NCI-H748 (cell line): ENCODE data around the gene RNF111.

Experiments
- DNase-seq: peaks from one replicate; lab custom pipeline; 2025; ENCODE audit not compliant: unreplicated experiment; lab: John Stamatoyannopoulos, UW

RNF111 gene

DNA sequence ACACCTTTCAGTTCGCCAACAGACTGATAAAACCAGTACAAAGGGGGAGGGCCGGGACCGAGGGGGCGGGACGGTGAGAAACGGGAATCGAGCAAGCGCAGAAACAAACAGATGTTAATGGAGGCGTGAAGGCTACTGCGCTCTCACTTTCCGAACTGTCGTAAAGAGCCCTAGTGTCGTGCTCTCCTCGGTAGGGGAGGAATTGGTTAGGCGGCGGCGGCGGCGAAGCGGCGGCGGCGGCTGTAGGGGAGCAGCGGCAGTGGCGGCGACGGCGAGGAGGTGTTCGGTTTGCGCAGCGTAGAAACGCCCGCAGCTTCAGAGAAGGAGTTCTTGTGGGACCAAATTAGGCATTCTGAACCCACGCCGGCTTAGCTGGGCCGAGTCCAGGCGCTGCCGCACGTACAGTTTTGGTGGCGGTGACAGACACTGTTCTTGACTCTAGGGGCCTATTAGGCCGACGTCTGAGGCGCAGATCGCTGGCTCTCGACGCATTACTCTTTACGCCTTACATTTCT, at the start of gene RNF111:
RNF111 (plus strand) TSS at position 173 of the 515 bp plus-strand sequence. CDS start 43,160 bp downstream, outside the sequence.
- DNase-seq = peak; percentile 94

GRCh38 chr15:58947179-58947578, 40.3 kb upstream of the RNF111 start:
- DNase-seq = no peak

DNA sequence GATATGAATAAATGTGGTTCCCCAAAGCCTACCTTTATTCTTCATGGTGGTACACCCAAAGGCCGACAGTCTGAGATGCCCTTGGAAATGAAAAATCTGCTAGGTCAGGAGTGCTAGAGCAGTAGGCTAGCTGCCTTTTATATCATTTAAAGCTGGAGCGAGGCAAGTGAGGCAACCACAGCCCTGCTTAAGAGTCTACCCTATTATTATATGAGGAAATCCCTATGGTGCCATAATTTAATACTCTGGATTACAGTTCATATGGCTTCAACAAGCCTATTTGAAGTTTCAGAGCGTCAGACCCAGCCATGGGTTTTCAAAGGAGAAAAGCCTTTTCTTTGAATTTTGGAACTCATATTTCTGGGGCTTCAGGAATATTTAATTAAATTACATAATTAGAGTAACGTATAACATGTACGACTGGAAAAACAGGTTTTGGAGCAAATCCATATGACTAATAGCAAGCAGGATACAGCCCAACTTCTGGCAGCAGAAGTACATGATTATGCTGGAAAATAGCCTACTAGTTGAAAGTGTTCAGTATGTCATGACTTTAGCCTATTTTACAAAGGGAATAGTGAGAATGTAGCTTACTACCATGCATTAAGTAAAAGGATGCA, 36.0 kb upstream of the RNF111 start:
- peak; percentile 84 for DNase-seq

GRCh38 chr15:58952751-58953150, 34.7 kb upstream of the RNF111 start:
- DNase-seq = no peak

- peak; percentile 74 for DNase-seq
Measured at GRCh38 chr15:58957101-58957973, 30.1 kb upstream of the RNF111 start.

DNA sequence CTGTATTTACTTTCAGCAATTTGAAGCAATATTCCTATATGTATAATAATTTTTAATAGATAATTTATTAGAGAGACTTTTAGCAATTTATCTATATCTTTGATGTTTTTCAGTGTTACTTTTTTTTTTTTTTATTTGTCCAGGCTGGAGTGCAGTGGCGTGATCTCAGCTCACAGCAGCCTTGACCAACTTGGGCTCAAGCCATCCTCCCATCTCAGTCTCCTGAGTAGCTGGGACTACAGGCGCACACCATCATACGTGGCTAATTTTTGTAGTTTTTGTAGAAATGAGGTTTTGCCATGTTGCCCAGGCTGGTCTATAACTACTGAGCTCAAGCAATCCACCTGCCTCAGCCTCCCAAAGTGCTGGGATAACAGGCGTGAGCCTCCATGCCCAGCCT, 28.7 kb upstream of the RNF111 start:
- no peak for DNase-seq

GRCh38 chr15:58962136-58962535, 25.3 kb upstream of the RNF111 start:
- DNase-seq = no peak

- no peak for DNase-seq
Measured at GRCh38 chr15:58962662-58963565, 24.5 kb upstream of the RNF111 start.

- DNase-seq = no peak
Measured at GRCh38 chr15:58966698-58967097, 20.8 kb upstream of the RNF111 start.

- no peak for DNase-seq
Measured at GRCh38 chr15:58967479-58967878, 20.0 kb upstream of the RNF111 start.

DNA sequence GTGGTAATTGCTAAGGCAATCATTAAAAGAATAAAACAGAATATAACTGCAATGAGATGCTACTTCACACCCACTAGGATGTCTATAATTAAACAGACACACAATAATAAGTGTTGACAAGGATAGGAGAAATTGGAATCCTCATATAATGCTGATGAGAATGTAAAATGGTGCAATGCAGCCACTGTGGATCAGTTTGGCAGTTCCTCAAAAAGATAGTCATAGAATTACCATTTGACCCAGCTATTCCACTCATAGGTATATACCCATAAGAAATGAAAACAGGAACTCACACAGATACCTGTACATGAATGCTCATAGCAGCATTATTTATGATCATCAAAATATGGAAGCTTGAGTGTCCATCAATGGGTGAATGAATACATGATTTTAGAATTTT, 9.6 kb upstream of the RNF111 start:
- no peak for DNase-seq

GRCh38 chr15:58980351-58980939, 7.0 kb upstream of the RNF111 start:
- peak; percentile 22 for DNase-seq

DNA sequence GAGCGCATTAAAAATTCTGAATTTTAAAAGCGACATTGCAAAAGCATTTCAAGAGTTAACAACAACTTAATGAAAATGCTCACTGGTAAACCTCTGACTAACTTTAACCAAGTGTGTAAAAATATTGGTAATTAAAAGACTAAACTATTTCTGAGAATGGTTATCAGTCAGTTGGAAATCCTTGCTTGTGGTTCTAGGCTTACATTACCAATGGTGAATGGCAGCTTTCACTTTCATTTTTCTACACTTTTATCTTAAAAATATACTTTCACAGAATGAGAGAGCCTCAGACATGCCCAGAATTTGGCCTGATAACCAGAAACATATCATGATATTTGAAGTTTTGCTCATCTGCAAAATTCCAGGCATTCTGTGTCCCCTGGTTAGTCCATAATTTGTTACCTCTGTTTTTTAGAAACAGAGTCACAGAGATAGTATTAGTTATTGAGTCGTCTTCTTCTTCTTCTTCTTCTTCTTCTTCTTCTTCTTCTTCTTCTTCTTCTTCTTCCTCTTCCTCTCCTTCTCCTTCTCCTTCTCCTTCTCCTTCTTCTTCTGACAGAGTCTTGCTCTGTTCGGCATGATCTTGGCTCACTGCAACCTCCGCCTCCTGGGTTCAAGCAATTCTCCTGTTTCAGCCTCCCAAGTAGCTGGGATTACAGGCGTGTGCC, 5.5 kb upstream of the RNF111 start:
- no peak for DNase-seq

DNA sequence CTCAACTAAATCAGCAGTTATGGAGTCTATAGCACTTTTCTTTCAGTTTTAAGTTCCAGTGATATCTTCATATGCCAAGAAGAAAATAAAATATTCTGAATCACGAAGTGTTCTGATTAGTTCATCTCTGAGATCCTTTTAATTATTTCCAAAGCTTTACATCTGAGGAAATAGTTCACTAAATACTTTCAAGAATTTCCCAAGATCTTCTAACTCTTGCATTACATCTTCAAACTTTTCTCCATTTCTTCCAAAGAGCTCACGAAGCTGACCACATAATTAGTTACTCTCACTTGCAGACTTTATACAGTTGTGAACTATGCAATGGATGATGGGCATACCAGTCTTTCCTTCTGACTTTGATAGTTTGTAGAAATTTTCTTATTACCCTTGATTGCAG, 4.2 kb upstream of the RNF111 start:
- no peak for DNase-seq

- DNase-seq = peak; percentile 18
Measured at GRCh38 chr15:58985443-58985842, 2.0 kb upstream of the RNF111 start.

DNA sequence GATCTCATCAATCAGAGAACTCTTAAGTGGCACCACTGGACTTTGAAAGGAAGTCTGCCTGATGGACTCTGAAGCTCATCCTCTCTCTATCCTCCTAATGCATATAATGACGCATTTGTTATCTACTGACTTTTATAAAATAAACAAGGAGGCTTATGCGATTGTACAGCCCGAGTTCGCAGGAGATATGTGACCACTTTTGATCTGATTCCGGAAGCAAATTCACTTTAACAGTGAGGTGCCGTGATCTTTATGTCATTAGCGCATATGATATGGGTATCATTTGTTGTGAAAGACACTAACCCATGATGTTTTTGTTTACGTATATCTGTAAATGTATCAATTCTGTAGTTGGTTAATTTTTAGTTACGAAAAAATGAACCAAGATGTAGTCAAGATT, 427 bp upstream of the RNF111 start:
- DNase-seq = no peak

DNA sequence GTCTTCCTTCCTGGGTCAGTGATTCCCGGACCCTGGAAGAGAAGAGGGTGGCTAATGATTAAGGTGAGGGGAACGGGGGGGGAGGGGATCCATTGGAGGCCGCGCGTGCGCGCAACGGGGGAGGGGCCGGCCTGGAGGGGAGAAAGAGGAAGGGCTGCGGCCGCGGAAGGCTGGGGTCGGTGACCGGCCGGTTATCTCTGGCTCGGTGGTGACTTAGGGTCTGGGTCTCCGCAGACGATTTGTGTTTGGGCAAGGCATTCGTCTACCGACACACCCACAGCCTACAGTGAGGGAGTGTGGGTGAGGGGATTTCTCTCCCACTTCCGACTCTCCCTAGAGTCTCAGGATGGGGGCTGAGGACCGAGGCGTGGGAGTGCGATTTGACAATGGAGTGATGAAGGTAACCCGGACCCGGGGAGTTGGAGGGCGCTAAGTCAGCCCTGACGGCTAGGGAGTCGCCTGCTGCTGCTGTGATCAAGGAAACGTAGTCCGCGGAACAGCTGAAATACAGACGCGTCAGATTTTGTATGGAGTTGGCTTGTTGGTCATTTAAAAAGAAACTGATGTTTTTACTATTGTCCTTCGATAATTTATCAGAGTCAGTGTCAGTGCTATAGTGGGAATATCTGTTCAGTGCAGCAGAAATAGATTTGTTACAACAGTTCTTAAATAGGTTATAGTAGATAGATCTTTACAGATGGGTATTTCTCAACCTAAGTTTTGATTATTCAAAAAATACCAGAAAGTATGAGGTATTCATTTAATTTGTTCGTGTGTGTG, 733 bp downstream of the RNF111 start:
- DNase-seq = peak; percentile 69

DNA sequence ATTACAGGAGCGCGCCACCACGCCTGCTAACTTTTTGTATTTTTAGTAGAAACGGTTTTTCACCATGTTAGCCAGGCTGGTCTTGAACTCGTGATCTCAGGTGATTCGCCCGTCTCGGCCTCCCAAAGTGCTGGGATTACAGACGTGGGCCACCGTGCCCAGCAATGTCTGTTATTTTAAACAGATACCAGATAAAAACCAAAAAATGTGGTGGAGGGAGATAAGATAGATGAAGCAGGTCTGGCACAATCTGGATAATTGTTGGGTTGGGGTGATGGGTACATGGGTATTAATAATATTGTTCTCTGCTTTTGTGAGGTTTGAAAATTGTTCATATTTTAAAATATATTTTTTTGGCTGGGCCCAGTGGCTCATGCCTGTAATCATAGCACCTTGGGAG, 4.7 kb downstream of the RNF111 start:
- no peak for DNase-seq

GRCh38 chr15:58994906-58995453, 7.5 kb downstream of the RNF111 start:
- DNase-seq = no peak
